Measurements from ENCODE around the gene TSFM.

DNA sequence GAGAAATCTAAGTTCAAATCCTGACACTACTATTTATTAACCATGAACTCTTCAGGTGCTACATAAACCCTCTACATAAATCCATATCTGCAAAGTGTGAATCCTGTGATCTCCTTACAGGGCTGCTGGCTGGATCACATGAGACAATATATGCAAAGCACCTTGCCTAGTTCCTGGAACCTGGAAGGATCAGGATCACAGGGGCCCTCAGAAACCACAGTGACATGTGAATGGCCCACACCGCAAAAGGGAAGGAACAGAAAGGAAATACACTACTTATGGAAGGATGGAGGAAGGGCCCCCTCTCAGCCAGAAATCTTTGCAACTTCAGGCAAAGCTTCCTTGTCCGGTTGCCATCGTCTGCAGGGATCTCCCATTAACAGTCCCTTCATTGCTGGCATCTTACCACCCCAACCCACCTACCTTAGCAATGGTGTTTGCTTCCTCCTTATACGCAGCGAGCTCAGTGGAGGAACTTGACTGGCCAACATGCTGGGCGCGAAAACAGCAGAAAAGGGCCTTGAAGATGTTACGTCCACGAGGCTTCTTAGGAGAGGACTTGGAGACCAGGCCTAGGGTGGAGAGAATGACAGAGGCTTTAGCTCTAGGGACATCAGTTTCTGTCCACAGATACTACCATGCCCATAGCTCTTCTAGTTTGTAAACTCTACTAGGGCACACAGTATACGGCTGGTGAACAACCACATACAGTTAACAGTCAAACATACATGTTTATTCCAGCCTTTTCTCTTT lies 46.6 kb downstream of the TSFM start:
- TF ChIP-seq, protein P1, sequence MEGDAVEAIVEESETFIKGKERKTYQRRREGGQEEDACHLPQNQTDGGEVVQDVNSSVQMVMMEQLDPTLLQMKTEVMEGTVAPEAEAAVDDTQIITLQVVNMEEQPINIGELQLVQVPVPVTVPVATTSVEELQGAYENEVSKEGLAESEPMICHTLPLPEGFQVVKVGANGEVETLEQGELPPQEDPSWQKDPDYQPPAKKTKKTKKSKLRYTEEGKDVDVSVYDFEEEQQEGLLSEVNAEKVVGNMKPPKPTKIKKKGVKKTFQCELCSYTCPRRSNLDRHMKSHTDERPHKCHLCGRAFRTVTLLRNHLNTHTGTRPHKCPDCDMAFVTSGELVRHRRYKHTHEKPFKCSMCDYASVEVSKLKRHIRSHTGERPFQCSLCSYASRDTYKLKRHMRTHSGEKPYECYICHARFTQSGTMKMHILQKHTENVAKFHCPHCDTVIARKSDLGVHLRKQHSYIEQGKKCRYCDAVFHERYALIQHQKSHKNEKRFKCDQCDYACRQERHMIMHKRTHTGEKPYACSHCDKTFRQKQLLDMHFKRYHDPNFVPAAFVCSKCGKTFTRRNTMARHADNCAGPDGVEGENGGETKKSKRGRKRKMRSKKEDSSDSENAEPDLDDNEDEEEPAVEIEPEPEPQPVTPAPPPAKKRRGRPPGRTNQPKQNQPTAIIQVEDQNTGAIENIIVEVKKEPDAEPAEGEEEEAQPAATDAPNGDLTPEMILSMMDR (conservative IDR thresholded peaks at IDR 0.05; ENCODE audit: low read length) = no peak
- no peak for TF ChIP-seq EZH2phosphoT487 (IDR thresholded peaks at IDR 0.05; ENCODE audit: borderline replicate concordance, low read depth, low read length)

Data from OCI-LY7 (cell line).